Activated CD8-positive, alpha-beta memory T cell treated with anti-CD3 and anti-CD28 coated beads, Interleukin-2, amount 50 U/mL, for 48 hours (primary cell): ENCODE results near the gene PCBP3.
"Not testable (repeated sequence)": the region's sequence is repeated elsewhere in the genome, so short reads cannot be mapped to it uniquely, and the experiment has no call there.

ENCODE experiments used
- DNase-seq: peaks from one replicate; pipeline ENCODE4 v3.0.0-alpha.2; 2020

PCBP3 gene

DNA sequence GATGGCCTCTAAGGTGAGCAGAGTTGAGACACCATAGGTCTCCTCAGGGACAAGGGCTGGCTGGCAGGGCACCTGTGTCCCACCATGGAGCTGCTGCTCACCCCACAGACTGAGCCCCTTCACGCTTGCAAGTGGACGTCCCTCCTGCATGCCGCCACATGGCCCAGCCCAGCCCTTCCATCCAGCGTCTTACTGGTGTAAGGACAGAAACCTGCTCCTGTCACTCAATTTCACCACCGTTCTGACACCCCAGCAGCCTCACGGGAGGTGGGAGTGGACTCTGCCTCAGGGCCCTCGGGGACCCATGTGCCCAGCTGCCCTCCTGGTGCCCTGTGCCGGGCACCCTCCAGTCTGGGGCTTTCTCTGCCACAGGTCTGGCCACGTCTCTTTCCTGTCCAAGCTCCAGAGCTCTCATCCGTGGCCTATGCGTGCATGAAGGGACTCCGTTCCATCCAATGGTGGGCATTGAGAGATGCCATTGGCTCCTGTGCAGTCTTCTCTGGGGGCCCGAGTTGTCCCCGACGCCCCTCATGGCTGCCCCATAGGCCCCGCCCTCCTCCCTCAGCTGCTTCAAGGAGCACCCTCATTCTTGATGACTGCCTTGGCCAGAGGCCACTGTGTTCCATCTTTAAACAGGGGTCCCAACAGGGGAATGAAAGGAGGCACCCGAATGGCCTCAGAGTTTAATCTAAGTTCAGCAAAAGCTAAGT, 295.4 kb downstream of the PCBP3 start:
- DNase-seq = no peak

DNA sequence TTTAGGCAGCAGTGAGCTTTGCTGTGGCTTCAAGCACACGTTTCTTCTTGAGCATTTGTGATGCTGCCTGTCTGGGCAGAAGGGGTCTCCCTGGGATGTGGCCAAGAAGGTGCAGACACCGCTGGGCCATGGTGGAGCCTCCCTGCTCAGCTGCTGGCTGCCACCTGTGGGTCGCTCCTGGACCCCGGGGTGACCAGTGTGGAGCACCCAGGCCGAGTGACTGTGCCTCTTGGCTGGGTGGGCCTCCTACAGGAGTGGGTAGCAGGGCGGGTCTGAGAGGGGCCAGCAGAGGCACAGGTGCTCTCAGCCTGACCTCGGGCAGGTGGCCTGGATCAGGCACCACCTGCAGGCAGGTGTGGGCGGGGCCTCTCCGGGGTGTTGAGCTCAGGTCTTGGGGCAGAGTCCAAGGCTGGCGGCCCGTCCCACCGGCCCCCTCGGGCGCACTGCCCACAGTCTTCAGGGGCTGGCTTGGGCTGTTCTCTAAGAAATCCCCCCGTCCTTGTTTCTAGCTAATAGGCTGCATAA, 296.1 kb downstream of the PCBP3 start:
- no peak for DNase-seq

DNA sequence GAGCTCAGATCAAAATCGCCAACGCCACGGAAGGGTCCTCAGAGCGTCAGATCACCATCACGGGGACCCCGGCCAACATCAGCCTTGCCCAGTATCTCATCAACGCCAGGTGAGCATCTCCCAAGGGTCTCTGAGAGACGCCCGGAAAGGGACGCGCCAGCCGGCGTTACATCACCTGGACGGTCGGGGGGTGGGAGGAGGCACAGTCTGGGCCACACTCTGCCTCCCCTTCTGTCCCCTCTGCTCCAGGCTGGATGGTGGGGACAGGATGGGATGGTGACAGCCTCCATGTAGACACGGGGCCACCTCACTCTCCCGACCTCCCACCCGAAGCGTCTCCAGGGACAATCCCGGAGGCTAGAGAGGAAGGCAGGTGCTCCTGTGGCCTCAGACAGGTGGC, 296.6 kb downstream of the PCBP3 start:
- DNase-seq = no peak

DNA sequence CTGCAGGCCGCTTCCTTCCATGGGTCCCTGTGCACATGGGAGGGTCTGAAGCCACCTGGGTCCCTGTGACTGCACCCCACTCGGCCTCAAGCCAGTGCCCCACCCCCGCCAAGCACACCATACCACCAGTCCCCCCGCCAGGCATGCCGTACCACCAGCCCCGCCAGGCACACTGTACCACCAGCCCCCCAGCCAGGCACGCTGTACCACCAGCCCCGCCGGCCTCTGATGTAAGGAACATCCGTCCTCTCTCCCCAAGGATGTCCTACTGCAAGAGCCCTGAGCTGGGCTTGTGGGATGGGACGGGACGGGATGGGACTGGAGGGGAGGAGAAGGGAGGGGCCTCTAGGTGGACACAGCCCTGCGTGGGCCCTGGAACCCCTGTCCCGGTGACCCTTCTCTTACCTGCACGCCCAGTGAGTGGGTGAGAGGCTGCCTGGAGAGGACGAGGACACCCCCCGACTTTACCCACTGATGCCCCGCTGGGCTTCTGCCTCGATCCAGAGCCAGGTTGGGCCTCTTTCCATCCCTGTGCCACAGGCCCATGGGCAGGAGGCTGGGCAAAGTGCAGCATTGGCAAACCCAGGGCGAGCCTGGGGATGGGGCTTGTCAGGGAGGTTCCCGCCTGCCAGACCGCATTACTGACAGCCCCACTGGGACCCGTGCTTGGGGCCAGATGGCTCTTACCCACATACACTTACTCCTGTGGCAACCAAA, 297.3 kb downstream of the PCBP3 start:
- no peak for DNase-seq

DNA sequence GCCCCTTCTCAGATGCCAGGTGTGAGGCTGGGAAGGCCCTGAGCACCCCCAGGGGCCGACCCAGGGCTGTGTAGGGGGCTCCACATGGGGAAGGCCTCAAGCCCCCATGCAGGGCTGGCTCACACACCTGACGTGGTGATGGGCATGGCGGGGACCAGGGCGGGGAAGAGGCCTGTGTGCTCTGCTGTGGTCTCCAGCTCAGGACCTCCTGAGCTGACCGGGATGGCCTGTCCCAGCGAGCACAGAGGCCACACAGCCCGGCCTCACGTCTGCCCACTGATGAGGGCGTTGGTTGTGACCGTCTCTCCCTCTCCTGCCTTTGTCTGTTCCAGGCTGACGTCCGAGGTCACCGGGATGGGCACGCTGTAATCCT, 297.8 kb downstream of the PCBP3 start:
- DNase-seq = no peak

DNA sequence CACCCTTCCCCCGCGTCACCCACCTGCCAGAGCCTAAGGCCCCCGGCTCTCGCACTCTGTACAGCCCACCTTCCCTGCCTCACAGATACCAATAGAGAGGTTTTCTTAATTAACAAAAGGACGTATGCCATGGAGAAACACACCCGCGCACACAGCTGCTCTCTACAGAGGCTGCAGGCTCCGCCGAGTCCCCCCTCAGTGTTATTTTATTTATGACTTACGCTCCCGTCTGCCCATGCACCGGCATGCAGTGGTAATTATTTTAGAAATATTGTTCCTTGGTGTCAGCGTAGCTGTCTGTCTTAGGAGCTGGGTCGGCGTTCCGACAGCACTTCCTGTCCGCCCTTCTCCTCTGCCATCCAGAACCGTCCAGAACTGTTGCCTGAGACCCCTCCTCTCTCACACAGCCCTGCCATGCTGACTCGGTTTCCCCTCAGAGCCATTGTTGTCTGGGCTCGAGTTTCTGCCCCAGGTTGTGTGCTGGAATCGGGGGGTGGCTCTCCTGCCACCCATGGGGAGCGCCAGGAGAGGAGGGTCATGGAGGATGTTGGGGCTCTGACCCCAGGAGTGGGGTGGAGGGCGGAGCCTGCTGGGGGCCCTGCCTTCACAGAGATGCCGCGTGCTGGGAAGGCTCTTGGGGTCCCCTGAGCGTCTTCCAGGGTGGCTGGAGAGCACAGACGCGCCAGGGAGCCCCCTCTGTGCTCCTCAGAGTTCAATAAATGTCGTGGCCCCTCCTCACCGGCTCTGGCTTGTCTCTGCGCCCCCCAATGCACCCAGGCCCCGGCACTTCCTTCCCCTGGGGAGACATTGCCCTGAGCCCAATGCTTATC, 298.4 kb downstream of the PCBP3 start:
- no peak for DNase-seq

DNA sequence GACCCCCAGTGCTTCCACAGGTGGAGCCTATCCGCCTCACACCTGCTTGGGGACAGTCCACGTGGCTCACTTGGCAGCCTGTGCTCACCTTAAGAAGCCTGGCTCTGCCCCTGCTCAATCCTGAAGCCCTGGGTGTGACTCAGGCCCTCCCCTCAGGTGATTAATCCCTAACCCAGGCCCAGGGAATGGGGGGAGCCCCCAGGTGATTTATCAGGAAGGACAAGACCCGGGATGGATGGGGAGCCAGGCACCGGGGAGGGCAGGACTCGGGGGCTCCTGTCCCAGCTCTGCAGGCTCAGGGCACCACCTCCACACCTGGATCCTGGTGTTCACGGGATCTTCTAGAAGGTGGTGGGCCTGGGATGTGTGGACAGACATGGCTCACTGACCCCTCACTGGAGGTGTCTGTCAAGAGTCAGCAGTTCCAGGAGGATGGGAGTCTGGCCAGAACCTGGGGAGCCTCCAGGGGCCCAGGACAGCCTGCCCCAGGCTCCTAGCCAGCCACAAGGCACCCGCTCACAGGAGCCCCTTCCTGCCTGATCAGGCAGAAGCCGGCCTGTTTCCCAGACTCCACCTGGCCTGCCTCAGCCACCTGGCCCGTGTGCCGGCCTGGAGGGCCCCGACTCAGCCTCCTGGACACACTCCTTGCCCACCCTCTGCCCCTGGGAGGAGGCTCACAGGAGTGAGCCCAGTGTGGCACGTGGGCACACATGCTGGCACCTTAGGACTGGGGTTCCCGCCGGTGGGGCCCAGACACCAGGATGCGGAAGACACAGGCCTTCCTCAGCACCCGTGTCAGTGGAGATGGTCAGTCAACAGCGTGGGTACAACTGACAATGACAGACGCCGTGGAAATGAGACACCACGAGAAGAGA, 299.5 kb downstream of the PCBP3 start:
- no peak for DNase-seq

DNA sequence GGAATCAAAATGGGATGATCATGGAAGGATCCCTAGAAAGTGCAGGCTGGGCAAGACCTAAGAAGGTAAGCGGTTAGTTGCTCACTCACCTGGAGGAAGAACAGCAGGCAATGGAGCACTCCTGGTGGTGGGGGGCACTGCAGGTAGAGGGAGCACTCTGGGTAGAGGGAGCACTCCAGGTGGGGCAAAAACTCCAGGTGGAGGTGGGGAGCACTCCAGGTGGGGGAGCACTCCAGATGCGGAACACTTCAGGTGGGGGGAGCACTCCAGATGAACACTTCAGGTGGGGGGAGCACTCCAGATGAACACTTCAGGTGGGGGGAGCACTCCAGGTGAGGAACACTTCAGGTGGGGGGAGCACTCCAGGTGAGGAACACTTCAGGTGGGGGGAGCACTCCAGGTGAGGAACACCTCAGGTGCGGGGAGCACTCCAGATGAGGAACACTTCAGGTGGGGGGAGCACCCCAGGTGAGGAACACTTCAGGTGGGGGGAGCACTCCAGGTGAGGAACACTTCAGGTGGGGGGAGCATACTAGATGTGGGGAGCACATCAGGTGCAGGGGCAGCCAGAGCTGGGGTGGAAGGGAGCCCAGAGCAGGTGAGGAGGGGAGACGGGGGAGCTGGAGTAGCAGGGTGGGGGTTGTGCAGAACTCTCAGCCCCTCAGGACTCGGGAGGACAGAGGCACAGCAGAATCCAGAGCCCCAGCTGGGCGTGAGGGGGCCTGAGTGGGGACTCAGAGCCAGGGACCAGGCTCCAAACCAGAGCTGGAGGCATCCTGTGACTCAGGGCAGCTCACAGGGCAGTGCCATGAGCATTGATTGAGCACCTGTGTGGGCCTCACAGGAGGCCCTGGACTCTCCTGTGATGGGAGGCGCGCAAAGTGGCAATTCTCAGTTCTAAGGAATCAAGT, 300.4 kb downstream of the PCBP3 start:
- no peak for DNase-seq

DNA sequence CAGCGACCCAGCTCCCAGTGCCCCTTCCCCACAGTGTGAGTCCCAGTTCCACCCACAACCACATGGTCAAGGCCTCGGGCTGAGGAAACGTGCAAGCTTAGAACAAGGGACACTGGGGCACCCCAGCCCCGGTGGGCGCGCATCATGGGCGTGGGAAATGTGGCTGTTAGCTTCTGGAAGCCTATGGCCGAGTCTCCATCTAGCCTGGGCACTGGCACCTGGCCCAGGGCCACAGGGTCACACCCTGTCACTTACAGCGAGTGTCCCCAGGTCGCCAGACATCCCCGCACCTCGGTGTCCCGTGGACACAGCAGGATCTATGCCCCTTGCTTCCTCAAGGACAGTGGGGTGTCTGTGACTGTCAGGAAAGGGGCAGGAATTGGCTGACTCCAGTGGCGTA, 301.1 kb downstream of the PCBP3 start:
- no peak for DNase-seq

DNA sequence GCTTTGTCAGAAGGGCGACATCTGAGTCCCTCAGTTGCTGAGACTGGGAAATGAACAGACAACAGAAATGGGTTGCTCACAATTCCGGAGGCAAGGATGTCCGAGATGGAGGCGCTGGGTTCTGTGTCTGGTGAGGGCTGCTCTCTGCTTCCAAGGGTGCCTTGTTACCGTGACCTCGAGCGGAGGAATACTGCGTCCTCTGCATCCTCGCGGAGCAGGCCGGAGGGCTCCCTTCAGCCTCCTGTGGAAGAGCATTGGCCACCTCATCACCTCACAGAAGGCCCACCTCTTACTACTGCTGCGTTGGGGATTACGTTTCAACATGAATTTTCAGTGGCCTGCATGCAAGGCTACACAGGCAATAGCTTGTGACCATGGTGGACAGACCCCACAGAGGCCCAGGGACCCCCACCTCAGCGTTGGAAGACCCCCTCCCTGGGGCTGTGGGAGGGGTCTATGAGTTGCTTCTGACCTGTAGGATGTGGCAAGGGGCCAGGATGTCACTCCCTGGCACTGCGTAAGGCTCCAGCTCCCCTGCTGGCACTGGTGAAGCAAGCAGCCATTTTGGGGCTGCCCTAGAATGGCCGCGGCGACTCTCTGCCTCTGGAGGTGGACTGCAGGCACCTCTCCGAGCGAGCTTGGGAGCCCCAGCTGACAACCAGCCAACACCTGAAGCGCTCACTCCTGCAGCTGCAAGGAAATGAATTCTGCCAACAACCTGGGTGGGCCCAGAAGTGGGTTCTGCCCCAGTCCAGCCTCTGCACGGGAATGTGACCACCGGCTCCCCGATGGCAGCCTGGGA, 301.7 kb downstream of the PCBP3 start:
- DNase-seq = no peak

DNA sequence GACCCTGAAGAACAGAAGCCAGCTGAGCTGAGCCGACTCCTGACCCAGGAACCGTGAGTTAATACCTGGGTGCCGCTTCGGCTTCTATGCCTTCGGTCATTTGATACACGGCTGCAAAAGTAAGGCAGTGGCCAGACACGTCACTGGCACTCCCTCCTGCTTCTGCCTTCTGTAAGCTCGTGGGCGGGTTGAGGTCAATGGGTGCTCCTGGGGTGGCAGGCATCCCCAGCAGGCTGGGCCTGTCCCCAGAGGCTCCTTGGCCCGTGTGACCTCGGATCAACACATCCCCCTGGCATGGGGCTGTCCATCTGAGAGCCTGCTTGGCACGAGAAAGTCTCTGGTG, 302.3 kb downstream of the PCBP3 start:
- DNase-seq = no peak

DNA sequence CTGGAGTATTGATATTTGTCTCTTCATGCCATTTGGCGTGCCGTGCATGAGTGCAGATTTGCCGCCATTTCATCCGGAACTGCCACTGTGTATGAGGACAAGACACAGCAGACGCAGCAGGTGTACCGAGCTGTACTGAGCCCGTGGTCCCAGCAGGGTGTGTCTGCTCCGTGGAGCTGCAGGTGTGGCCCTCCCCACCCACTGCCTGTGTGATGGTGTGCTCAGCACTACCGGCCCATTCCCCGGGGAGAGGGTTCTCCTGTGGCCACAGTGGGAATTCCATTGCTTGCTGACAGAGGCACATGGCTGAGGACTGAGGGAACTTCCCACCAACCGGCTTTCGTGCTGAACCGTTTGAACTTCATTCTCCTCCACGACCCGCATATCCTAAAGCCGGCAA, 303.8 kb downstream of the PCBP3 start:
- no peak for DNase-seq

DNA sequence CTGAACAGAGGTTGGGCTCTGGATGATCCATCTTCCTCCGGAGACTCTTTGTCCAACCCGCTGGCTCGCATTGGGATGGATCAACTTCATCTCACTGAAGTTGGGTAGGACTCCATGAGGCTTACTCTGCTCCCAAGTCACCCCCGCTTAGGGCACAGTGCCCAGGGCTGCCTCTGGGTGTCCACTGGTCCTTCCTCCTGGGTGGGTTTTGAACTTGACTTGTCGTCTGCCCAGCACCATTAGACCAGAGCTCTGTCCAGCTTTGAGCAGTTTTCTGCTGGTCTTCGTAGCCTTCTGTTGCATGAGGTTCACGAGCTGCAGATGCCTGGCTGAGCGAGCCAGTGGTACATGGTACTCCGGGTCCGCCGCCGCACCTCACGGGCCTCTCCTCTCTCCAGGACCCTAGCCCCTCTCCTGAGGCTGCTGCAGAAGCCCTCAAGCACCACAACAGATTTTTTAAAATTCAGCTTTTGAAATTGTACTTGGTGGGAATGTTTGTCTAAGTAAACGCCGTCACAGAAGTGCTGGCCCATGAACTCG, 304.3 kb downstream of the PCBP3 start:
- no peak for DNase-seq

DNA sequence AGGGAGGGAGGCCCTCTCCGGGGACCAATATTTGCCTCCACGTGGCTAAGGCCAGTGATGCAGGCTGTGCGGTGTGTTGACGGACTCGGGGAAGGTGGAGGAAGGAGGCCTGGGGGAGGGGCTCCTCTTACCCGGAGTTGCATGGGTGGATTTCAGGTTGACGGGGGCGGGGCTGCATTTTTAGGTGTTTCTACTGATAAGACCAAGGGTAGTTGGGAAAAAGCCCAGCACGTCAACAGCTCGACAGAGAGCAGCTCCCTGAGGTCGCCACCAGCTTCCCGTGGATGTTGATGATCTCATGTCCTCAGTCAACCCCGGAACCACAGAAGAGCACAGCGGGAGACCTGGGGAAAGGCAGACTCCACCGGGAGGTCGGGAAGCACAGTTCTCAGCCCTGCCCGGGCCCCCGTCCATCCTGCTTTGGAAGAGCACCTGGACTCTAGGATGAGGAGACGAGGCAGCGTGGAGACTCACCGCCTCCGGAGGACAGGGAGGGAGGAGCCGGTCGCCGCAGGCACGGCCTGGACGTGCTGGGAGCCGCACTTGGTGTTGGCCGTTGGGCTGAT, 305.1 kb downstream of the PCBP3 start:
- no peak for DNase-seq

DNA sequence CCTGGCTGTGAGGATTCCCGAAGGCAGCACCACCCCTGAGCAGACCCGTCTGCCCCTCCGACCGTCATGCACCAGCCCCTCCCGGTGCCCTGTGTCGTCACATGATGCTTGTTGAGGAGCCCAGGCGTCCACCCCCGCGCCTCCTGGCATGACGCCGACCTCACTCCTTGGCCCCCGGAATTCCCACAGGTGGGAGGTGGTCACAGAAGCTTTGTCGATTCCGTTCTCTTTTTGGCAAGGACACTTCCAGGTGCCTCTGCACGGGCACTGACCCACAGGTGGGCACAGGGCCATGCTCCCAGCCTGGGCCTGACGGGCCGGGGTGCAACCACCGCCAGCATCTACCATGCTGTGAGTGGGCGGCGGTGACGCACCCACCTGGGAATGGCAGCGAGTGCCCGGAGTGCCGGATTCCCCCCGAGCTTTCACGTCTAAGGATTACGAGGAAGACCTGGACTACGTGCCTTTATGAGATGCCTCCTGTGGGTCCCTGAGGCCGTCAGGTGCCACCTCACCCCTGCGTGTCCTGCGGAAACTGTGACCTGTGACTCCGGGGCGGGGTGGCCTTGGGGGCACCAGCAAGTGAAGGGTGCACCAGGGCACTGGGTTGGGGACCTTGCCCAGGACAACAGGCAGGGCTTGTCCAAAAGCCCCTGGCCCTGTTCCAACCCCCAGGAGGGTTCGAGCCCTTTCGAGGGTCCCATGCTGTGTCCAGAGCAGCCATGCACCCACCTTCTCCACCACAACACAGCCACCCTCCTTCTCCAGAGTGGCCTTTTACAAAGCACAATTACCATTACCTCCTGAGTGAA, 306.6 kb downstream of the PCBP3 start:
- no peak for DNase-seq

DNA sequence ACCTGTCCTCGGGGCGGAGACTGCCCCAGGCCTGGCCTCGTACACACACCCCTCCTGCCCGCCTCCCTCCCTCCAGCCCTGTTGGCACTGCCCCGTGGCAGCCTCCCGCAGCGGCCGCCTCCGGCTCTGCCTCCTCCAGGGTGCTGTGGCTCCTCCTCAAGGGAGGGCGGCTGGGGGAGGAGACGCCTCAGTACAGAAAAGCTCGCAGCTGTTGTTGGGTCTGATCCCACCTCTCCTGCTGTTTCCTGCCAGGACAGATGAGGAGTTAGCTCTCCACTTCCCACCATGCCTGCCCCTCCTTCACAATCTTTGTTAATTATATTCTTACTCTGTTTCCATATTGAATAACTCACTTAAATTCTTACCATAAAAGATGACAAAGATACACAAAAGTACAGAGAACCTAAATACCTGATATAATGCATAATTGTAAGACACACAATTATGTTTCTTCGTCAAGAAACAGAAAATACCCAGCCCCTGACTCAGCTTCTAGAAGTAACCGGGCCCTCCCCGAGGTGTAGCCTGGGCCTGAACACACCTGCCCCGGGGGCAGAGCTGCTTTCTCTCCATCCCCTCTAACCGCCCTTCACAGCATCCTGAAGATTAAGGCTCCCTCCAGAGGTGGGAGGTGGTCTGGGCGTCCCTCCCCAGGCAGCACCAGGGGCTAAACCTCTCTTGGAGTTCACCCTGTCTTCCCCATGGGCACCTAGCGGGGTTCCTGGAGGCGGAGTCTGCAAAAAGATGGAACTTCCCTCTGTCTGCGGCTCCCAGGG, 307.4 kb downstream of the PCBP3 start:
- DNase-seq = no peak

DNA sequence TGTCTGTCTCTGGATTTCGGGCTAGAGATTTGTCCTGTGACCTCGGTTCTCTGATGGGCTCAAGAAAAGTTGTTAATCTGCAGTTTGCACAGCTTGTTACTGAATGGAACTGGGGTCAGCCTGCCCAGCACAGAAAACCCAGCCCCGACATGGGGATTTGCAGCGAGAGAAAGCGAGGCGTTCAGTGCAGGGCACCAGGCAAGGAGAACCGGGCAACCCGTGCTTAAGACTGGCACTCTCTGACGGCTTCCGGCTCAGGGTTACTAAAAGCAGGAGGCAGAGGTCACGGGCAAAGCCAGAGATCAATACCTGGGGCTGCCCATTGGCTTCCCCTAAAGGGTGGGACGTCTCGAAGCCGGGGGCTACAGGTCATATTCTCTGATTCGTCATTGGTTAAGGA, 308.2 kb downstream of the PCBP3 start:
- DNase-seq = no peak

DNA sequence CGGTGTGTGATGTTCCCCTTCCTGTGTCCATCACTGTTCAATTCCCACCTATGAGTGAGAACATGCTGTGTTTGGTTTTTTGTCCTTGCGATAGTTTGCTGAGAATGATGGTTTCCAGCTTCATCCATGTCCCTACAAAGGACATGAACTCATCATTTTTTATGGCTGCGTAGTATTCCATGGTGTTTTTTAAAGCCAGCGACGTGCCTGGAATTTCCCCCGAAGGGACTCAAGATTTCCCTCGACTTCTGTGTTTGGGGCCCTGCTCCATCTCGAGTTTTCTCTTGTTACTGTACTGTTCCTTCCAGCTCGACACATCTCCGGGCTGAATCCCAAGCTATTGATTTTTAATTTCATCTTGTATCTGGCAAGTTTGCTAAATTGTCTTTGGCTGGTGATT, 309.0 kb downstream of the PCBP3 start:
- DNase-seq = not testable (repeated sequence)
